ENCODE data around the gene HDAC3.

GRCh38 chr5:141656396-141656795, 19.7 kb upstream of the HDAC3 start:
- TF ChIP-seq, protein P1, sequence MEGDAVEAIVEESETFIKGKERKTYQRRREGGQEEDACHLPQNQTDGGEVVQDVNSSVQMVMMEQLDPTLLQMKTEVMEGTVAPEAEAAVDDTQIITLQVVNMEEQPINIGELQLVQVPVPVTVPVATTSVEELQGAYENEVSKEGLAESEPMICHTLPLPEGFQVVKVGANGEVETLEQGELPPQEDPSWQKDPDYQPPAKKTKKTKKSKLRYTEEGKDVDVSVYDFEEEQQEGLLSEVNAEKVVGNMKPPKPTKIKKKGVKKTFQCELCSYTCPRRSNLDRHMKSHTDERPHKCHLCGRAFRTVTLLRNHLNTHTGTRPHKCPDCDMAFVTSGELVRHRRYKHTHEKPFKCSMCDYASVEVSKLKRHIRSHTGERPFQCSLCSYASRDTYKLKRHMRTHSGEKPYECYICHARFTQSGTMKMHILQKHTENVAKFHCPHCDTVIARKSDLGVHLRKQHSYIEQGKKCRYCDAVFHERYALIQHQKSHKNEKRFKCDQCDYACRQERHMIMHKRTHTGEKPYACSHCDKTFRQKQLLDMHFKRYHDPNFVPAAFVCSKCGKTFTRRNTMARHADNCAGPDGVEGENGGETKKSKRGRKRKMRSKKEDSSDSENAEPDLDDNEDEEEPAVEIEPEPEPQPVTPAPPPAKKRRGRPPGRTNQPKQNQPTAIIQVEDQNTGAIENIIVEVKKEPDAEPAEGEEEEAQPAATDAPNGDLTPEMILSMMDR (IDR thresholded peaks at IDR 0.05): no peak
- no peak for TF ChIP-seq POLR2A (IDR thresholded peaks at IDR 0.05)
